Thyroid gland (tissue), 4 donors: ENCODE measurements around the gene LGR6. TPM values are rescaled to one million over a fixed set of nuclear protein-coding genes. Genes with fewer than 3 reads are reported as not detected.
"Not testable (repeated sequence)": the region's sequence is repeated elsewhere in the genome, so short reads cannot be mapped to it uniquely, and the experiment has no call there.

Experiments used
- DNase-seq, 2 donors: peaks; one replicate each; pipeline ENCODE4 v3.0.0-alpha.2; 2019
- H3K27ac ChIP-seq, 3 donors: fragments of 200-600 bp; sonication (generic); 1 replicate in 2 of 3; 2 replicates in 1 of 3; pipeline ENCODE4 v1.5.1; 2016 to 2019; ENCODE audit warnings: mild to moderate bottlenecking in 1 of 3, moderate library complexity in 1 of 3
- H3K27me3 ChIP-seq: fragments of 200-600 bp; sonication (generic); one replicate; pipeline ENCODE4 v1.5.1; 2019
- H3K36me3 ChIP-seq, 2 donors: fragments of 200-600 bp; sonication (generic); one replicate each; pipeline ENCODE4 v1.5.1; 2016 to 2019
- H3K4me1 ChIP-seq, 2 donors: fragments of 200-600 bp; sonication (generic); one replicate each; pipeline ENCODE4 v1.5.1; 2017 to 2019
- H3K4me3 ChIP-seq, 3 donors: fragments of 200-600 bp; sonication (generic); replicated peaks in 1 of 3; 1 replicate in 2 of 3; 2 replicates in 1 of 3; pipeline ENCODE4 v1.5.1; 2016; ENCODE audit warnings: mild to moderate bottlenecking in 1 of 3
- H3K9me3 ChIP-seq: fragments of 200-600 bp; sonication (generic); one replicate; pipeline ENCODE4 v1.5.1; 2017
- POLR2A ChIP-seq, 2 donors: fragments of 450-650 bp; IDR thresholded peaks; one replicate each; pipeline ENCODE4 v1.6.1; 2017; ENCODE audit warnings: antibody characterized with exemption in 2 of 2, mild to moderate bottlenecking in 2 of 2, moderate library complexity in 1 of 2
- WGBS, 2 donors: methylation state at CpG; one replicate each; pipeline ENCODE4 v1.1.5; 2017; 5-methylcytosine and 5-hydroxymethylcytosine counted together
- intact Hi-C: fragments of 100-400 bp; cut with DNase I; formaldehyde crosslinking; loops from one replicate; pipeline ENCODE4 v1.15.1; 2023
- total RNA-seq, 4 donors: library from RNA; depleted of rRNA; stranded (reverse); fragments of >200 nt; gene quantifications; one replicate each; pipeline ENCODE4 v1.2.3, GENCODE V29; 2016
- TF ChIP-seq, protein P1 (sequence below), 6 experiments: fragments of 200-600 bp in 3 of 6; fragments of 450-650 bp in 3 of 6; sonication (generic) in 3 of 6; IDR thresholded peaks; one replicate each; pipeline ENCODE4 v1.5.1; 2016 to 2019; ENCODE audit warnings: antibody characterized with exemption in 6 of 6, mild to moderate bottlenecking in 2 of 6, inconsistent platforms in 1 of 6, moderate library complexity in 1 of 6

The LGR6 gene
- total RNA-seq, 4 donors from 2014 or later: 2.8 to 7.0 (median 4.5) TPM

DNA sequence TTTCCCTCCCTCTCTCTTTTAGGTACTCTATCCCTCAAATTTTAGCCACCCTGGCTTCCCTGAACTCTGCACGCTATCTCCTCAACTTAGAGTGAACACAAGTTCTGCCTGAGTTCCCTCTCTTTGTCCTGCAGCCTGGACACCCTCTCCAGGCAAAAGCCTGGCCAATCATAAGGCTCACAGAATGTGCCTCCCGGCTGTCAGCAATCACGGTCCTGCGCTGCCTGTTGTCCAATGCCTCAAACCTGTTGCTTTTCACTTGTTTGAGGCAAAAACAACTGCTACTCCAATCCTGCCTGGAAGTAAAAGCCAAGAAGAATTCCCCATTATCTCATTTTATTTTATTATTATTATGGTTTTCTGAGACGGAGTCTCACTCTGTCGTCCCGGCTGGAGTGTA is 66.1 kb downstream of the LGR6 start:
- peaks cover 0 to 7% of the 10 kb centered on the region in 2 donors for H3K4me1 ChIP-seq
- H3K27ac ChIP-seq: no peak overlapping the region
- 75 to 77% methylated on average over 7 of the region's 7 CpGs for WGBS, 2 donors
- intact Hi-C loops: no loop called here
- TF ChIP-seq POLR2A (IDR thresholded peaks at IDR 0.05): no peak
- TF ChIP-seq, protein P1, sequence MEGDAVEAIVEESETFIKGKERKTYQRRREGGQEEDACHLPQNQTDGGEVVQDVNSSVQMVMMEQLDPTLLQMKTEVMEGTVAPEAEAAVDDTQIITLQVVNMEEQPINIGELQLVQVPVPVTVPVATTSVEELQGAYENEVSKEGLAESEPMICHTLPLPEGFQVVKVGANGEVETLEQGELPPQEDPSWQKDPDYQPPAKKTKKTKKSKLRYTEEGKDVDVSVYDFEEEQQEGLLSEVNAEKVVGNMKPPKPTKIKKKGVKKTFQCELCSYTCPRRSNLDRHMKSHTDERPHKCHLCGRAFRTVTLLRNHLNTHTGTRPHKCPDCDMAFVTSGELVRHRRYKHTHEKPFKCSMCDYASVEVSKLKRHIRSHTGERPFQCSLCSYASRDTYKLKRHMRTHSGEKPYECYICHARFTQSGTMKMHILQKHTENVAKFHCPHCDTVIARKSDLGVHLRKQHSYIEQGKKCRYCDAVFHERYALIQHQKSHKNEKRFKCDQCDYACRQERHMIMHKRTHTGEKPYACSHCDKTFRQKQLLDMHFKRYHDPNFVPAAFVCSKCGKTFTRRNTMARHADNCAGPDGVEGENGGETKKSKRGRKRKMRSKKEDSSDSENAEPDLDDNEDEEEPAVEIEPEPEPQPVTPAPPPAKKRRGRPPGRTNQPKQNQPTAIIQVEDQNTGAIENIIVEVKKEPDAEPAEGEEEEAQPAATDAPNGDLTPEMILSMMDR (IDR thresholded peaks at IDR 0.05): no peak
- no peak for DNase-seq
- no peaks in the 10 kb centered on the region for H3K9me3 ChIP-seq
- no peak overlapping the region for H3K4me3 ChIP-seq
- no peaks in the 10 kb centered on the region for H3K27me3 ChIP-seq
- H3K36me3 ChIP-seq: no peaks in the 10 kb centered on the region

DNA sequence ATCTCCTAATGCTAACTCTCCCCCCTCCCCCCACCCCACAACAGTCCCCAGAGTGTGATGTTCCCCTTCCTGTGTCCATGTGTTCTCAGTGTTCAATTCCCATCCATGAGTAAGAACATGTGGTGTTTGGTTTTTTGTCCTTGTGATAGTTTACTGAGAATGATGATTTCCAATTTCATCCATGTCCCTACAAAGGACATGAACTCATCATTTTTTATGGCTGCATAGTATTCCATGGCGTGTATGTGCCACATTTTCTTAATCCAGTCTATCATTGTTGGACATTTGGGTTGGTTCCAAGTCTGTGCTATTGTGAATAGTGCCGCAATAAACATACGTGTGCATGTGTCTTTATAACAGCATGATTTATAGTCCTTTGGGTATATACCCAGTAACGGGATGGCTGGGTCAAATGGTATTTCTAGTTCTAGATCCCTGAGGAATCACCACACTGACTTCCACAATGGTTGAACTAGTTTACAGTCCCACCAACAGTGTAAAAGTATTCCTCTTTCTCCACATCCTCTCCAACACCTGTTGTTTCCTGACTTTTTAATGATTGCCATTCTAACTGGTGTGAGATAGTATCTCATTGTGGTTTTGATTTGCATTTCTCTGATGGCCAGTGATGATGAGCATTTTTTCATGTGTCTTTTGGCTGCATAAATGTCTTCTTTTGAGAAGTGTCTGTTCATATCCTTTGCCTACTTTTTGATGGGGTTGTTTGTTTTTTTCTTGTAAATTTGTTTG is 67.8 kb downstream of the LGR6 start:
- H3K27ac ChIP-seq, H3K4me1 ChIP-seq, H3K27me3 ChIP-seq, H3K36me3 ChIP-seq, H3K9me3 ChIP-seq, intact Hi-C loops, H3K4me3 ChIP-seq, DNase-seq: not testable (repeated sequence)
- 93 to 100% methylated on average over 4 of the region's 4 CpGs for WGBS, 2 donors

DNA sequence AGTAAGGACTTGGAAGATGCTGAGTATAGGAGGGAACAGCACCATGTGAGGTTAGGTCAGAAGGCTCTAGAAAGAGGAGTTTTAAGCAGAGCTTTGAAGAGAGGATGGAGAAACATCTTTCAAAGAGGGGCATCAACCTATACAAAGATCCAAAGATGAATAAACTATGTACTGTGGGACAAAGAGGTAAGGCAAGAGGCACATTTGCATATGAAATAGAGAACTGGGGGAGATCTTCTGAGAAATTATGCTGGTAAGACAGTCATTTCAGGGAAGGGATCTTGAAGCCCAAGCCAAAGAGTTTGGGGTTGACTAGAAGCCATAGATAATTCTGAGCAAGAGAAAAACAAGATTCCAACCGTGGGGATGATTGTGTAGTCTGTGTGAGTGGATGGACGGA is 70.0 kb downstream of the LGR6 start:
- no peak overlapping the region for H3K27ac ChIP-seq
- intact Hi-C loops: no loop called here
- 56 to 70% methylated on average over 2 of the region's 2 CpGs for WGBS, 2 donors
- no peak for DNase-seq
- no peaks in the 10 kb centered on the region for H3K4me1 ChIP-seq
- no peaks in the 10 kb centered on the region for H3K36me3 ChIP-seq
- no peak overlapping the region for H3K4me3 ChIP-seq
- TF ChIP-seq POLR2A (IDR thresholded peaks at IDR 0.05): no peak
- TF ChIP-seq, protein P1 (IDR thresholded peaks at IDR 0.05): no peak
- H3K27me3 ChIP-seq: no peaks in the 10 kb centered on the region
- no peaks in the 10 kb centered on the region for H3K9me3 ChIP-seq

DNA sequence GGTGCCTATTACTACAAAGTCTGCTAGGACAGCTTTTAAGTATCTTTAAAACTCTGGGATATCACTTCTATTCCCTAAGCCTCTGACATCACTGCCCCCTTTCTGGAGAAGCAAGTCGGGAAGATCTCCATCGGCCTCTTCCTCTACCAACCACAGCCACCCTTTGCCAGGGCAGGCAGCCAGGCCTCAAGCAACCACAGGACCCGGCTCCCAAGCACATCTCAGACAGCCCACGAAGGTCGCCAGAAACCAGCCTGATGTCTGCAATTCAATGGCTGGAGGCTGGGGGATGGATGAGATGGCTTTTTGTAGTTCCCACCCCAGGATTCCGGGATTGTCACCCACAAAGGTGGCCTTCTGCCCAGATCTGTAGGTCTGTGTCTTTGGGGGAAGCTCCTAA is 70.7 kb downstream of the LGR6 start:
- Histone ChIP-seq H3K27me3 (no peaks in the 10 kb centered on the region), H3K4me3 (no peak overlapping the region), H3K27ac (no peak overlapping the region), H3K4me1 (no peaks in the 10 kb centered on the region), H3K9me3 (no peaks in the 10 kb centered on the region), H3K36me3 (no peaks in the 10 kb centered on the region)
- 69 to 73% methylated on average over 6 of the region's 6 CpGs for WGBS, 2 donors
- DNase-seq: no peak
- no peak for TF ChIP-seq POLR2A (IDR thresholded peaks at IDR 0.05)
- TF ChIP-seq, protein P1 (IDR thresholded peaks at IDR 0.05): no peak
- intact Hi-C loops: no loop called here

DNA sequence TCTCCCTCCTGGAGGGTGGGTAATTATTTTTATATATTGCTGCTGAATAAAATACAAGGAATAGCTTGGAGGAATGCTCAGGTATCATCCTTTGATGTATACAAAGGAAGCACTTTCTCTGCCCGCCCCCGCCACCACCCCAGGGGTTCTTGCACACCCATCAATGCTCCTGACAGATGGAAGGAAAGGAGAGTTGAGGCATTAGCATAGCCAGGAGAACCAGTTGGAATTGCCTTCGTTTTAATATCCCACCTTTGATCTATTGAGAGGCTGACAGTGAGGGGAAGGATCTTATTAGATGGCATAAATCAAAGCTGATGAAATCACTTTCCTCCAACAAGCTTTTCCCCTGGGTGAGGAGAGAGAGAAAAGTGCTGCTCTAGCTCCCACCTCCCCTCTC is 71.1 kb downstream of the LGR6 start:
- no peak overlapping the region for H3K27ac ChIP-seq
- intact Hi-C loops: no loop called here
- TF ChIP-seq, protein P1 (IDR thresholded peaks at IDR 0.05): no peak
- TF ChIP-seq POLR2A (IDR thresholded peaks at IDR 0.05): no peak
- no peak for DNase-seq
- H3K4me3 ChIP-seq: no peak overlapping the region
- no peaks in the 10 kb centered on the region for H3K36me3 ChIP-seq
- no peaks in the 10 kb centered on the region for H3K27me3 ChIP-seq
- H3K9me3 ChIP-seq: no peaks in the 10 kb centered on the region
- H3K4me1 ChIP-seq: no peaks in the 10 kb centered on the region
- 70 to 73% methylated on average over 3 of the region's 3 CpGs for WGBS, 2 donors
